Measurements from ENCODE around the gene MDFIC. TPM values are rescaled to one million over a fixed set of nuclear protein-coding genes. Genes with fewer than 3 reads are reported as not detected.

Gene MDFIC
- total and polyA plus RNA-seq, 4 donors, result 11.1 to 37.2 (median 18.3) TPM

GRCh38 chr7:114953724-114954123, 31.8 kb downstream of the MDFIC start:
- H3K9me3 ChIP-seq (ENCODE audit: control insufficient read depth, low read length), result no peaks in the 10 kb centered on the region
- DNase-seq (no peak), ATAC-seq (ENCODE audit: low FRiP score) (no peak)
- intact Hi-C loops (cut with DNase I), result no loop called here
- no peaks in the 10 kb centered on the region for H3K27me3 ChIP-seq (ENCODE audit: control insufficient read depth in 1 of 2, insufficient read depth in 2 of 2, low read length in 1 of 2)
- 95 to 96% methylated on average over 2 of the region's 2 CpGs for WGBS, 2 donors
- H3K4me3 ChIP-seq (ENCODE audit: low read length in 2 of 2), result no peak overlapping the region
- no peaks in the 10 kb centered on the region for H3K36me3 ChIP-seq (ENCODE audit: control insufficient read depth in 1 of 2, insufficient read depth in 2 of 2, low read length in 1 of 2)
- no peak overlapping the region for H3K27ac ChIP-seq (ENCODE audit: low read depth in 1 of 2, low read length in 2 of 2)
- H3K4me1 ChIP-seq (ENCODE audit: control insufficient read depth in 1 of 2, insufficient read depth in 2 of 2, low read length in 2 of 2), result no peaks in the 10 kb centered on the region

GRCh38 chr7:114956702-114957101, 34.8 kb downstream of the MDFIC start:
- H3K36me3 ChIP-seq (ENCODE audit: control insufficient read depth in 1 of 2, insufficient read depth in 2 of 2, low read length in 1 of 2), result no peaks in the 10 kb centered on the region
- intact Hi-C loops (cut with DNase I), result no loop called here
- no peak overlapping the region for H3K4me3 ChIP-seq (ENCODE audit: low read length in 2 of 2)
- ATAC-seq (ENCODE audit: low FRiP score) (no peak), DNase-seq (no peak)
- H3K27me3 ChIP-seq (ENCODE audit: control insufficient read depth in 1 of 2, insufficient read depth in 2 of 2, low read length in 1 of 2), result no peaks in the 10 kb centered on the region
- no peaks in the 10 kb centered on the region for H3K9me3 ChIP-seq (ENCODE audit: control insufficient read depth, low read length)
- H3K27ac ChIP-seq (ENCODE audit: low read depth in 1 of 2, low read length in 2 of 2), result no peak overlapping the region
- H3K4me1 ChIP-seq (ENCODE audit: control insufficient read depth in 1 of 2, insufficient read depth in 2 of 2, low read length in 2 of 2), result no peaks in the 10 kb centered on the region

GRCh38 chr7:114957444-114957843, 35.5 kb downstream of the MDFIC start:
- Histone ChIP-seq H3K27ac (ENCODE audit: low read depth in 1 of 2, low read length in 2 of 2) (no peak overlapping the region), H3K27me3 (ENCODE audit: control insufficient read depth in 1 of 2, insufficient read depth in 2 of 2, low read length in 1 of 2) (no peaks in the 10 kb centered on the region), H3K4me1 (ENCODE audit: control insufficient read depth in 1 of 2, insufficient read depth in 2 of 2, low read length in 2 of 2) (no peaks in the 10 kb centered on the region), H3K9me3 (ENCODE audit: control insufficient read depth, low read length) (no peaks in the 10 kb centered on the region), H3K36me3 (ENCODE audit: control insufficient read depth in 1 of 2, insufficient read depth in 2 of 2, low read length in 1 of 2) (no peaks in the 10 kb centered on the region), H3K4me3 (ENCODE audit: low read length in 2 of 2) (no peak overlapping the region)
- ATAC-seq (ENCODE audit: low FRiP score) (no peak), DNase-seq (no peak)
- intact Hi-C loops (cut with DNase I), result no loop called here
- 99 to 100% methylated on average over 1 of the region's 1 CpG for WGBS, 2 donors

DNA sequence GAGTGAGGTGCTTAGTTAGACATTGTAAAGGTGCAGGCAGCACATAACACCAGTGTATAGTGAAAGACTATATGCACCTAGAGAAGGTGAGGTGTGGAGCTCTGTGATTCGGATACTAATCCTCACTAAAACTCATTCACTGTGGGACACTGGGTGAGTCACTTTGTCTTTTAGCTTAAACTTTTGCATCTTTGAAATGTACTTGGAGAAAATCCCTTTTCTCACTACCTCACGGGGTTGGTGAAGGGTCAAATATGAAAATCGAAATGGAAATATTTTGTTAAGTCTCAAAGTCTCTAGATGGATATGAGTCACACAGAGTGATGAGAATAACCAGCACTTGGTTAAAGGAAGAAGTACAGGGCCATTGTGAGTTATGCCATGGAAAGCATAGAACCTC, 38.0 kb downstream of the MDFIC start:
- 45 to 47% methylated on average over 3 of the region's 3 CpGs for WGBS, 2 donors
- Histone ChIP-seq H3K4me1 (ENCODE audit: control insufficient read depth in 1 of 2, insufficient read depth in 2 of 2, low read length in 2 of 2) (no peaks in the 10 kb centered on the region), H3K4me3 (ENCODE audit: low read length in 2 of 2) (no peak overlapping the region), H3K27me3 (ENCODE audit: control insufficient read depth in 1 of 2, insufficient read depth in 2 of 2, low read length in 1 of 2) (no peaks in the 10 kb centered on the region), H3K36me3 (ENCODE audit: control insufficient read depth in 1 of 2, insufficient read depth in 2 of 2, low read length in 1 of 2) (no peaks in the 10 kb centered on the region), H3K9me3 (ENCODE audit: control insufficient read depth, low read length) (no peaks in the 10 kb centered on the region), H3K27ac (ENCODE audit: low read depth in 1 of 2, low read length in 2 of 2) (no peak overlapping the region)
- no peak for ATAC-seq (ENCODE audit: low FRiP score)
- no peak for DNase-seq
- intact Hi-C loops (cut with DNase I), result no loop called here

GRCh38 chr7:114962441-114962840, 40.5 kb downstream of the MDFIC start:
- H3K4me1 ChIP-seq (ENCODE audit: control insufficient read depth in 1 of 2, insufficient read depth in 2 of 2, low read length in 2 of 2), result no peaks in the 10 kb centered on the region
- 83 to 93% methylated on average over 3 of the region's 3 CpGs for WGBS, 2 donors
- DNase-seq, result no peak
- H3K27ac ChIP-seq (ENCODE audit: low read depth in 1 of 2, low read length in 2 of 2), result no peak overlapping the region
- no peaks in the 10 kb centered on the region for H3K27me3 ChIP-seq (ENCODE audit: control insufficient read depth in 1 of 2, insufficient read depth in 2 of 2, low read length in 1 of 2)
- intact Hi-C loops (cut with DNase I), result no loop called here
- H3K9me3 ChIP-seq (ENCODE audit: control insufficient read depth, low read length), result no peaks in the 10 kb centered on the region
- H3K4me3 ChIP-seq (ENCODE audit: low read length in 2 of 2), result no peak overlapping the region
- no peak for ATAC-seq (ENCODE audit: low FRiP score)
- H3K36me3 ChIP-seq (ENCODE audit: control insufficient read depth in 1 of 2, insufficient read depth in 2 of 2, low read length in 1 of 2), result no peaks in the 10 kb centered on the region

- Histone ChIP-seq H3K9me3 (ENCODE audit: control insufficient read depth, low read length) (no peaks in the 10 kb centered on the region), H3K27me3 (ENCODE audit: control insufficient read depth in 1 of 2, insufficient read depth in 2 of 2, low read length in 1 of 2) (no peaks in the 10 kb centered on the region), H3K4me1 (ENCODE audit: control insufficient read depth in 1 of 2, insufficient read depth in 2 of 2, low read length in 2 of 2) (no peaks in the 10 kb centered on the region), H3K4me3 (ENCODE audit: low read length in 2 of 2) (no peak overlapping the region), H3K27ac (ENCODE audit: low read depth in 1 of 2, low read length in 2 of 2) (no peak overlapping the region), H3K36me3 (ENCODE audit: control insufficient read depth in 1 of 2, insufficient read depth in 2 of 2, low read length in 1 of 2) (no peaks in the 10 kb centered on the region)
- 91 to 94% methylated on average over 2 of the region's 2 CpGs for WGBS, 2 donors
- no peak for DNase-seq
- intact Hi-C loops (cut with DNase I), result no loop called here
- no peak for ATAC-seq (ENCODE audit: low FRiP score)
Measured at GRCh38 chr7:114966156-114966555, 44.3 kb downstream of the MDFIC start.

GRCh38 chr7:114969096-114969495, 47.2 kb downstream of the MDFIC start:
- no peaks in the 10 kb centered on the region for H3K4me1 ChIP-seq (ENCODE audit: control insufficient read depth in 1 of 2, insufficient read depth in 2 of 2, low read length in 2 of 2)
- intact Hi-C loops (cut with DNase I), result no loop called here
- 96 to 97% methylated on average over 4 of the region's 4 CpGs for WGBS, 2 donors
- H3K9me3 ChIP-seq (ENCODE audit: control insufficient read depth, low read length), result no peaks in the 10 kb centered on the region
- ATAC-seq (ENCODE audit: low FRiP score) (no peak), DNase-seq (no peak)
- no peak overlapping the region for H3K27ac ChIP-seq (ENCODE audit: low read depth in 1 of 2, low read length in 2 of 2)
- no peak overlapping the region for H3K4me3 ChIP-seq (ENCODE audit: low read length in 2 of 2)
- no peaks in the 10 kb centered on the region for H3K36me3 ChIP-seq (ENCODE audit: control insufficient read depth in 1 of 2, insufficient read depth in 2 of 2, low read length in 1 of 2)
- no peaks in the 10 kb centered on the region for H3K27me3 ChIP-seq (ENCODE audit: control insufficient read depth in 1 of 2, insufficient read depth in 2 of 2, low read length in 1 of 2)

DNA sequence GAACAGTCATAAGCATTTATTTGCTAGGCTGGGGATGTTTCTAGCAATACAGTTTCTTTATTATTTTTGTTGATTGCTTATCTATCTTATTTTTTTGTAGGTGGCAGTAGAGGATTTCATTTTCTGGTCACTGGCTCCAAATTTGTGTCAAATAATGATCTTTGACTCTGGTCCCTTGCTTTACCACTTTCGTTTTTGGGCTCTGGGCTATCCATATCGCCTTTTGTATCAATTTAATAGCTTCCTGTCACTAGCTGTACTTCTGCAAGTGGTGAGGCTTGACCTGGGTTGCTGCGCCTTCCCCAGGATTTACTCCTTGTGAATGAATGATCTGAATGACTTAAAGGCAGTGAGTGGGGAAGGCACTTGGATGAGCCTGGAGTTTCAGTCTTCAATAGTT, 48.4 kb downstream of the MDFIC start:
- Histone ChIP-seq H3K27me3 (ENCODE audit: control insufficient read depth in 1 of 2, insufficient read depth in 2 of 2, low read length in 1 of 2) (no peaks in the 10 kb centered on the region), H3K4me1 (ENCODE audit: control insufficient read depth in 1 of 2, insufficient read depth in 2 of 2, low read length in 2 of 2) (no peaks in the 10 kb centered on the region), H3K9me3 (ENCODE audit: control insufficient read depth, low read length) (no peaks in the 10 kb centered on the region), H3K27ac (ENCODE audit: low read depth in 1 of 2, low read length in 2 of 2) (no peak overlapping the region), H3K36me3 (ENCODE audit: control insufficient read depth in 1 of 2, insufficient read depth in 2 of 2, low read length in 1 of 2) (no peaks in the 10 kb centered on the region), H3K4me3 (ENCODE audit: low read length in 2 of 2) (no peak overlapping the region)
- WGBS, 2 donors, result 96 to 97% methylated on average over 3 of the region's 3 CpGs
- no peak for DNase-seq
- no peak for ATAC-seq (ENCODE audit: low FRiP score)
- intact Hi-C loops (cut with DNase I), result no loop called here

DNA sequence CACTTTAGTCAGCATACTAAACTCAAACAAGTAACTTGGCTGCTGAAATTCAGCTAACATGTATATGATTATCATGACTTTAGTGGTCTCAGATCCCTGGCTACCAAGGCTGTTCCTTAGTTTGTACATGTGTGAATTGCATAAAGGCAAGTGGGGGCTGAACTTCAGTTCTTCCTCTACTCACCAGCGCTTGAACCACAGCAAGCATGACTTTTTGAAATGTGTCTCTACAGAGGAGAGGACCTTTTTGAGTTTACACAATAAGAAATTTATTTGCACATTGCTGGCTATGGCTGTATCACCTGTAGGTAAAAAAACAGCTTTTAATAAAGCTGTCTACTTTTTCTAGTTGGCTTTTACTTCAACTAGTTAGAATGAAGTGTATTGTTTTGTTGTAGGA, 48.8 kb downstream of the MDFIC start:
- H3K4me3 ChIP-seq (ENCODE audit: low read length in 2 of 2), result no peak overlapping the region
- H3K27me3 ChIP-seq (ENCODE audit: control insufficient read depth in 1 of 2, insufficient read depth in 2 of 2, low read length in 1 of 2), result no peaks in the 10 kb centered on the region
- H3K27ac ChIP-seq (ENCODE audit: low read depth in 1 of 2, low read length in 2 of 2), result no peak overlapping the region
- H3K9me3 ChIP-seq (ENCODE audit: control insufficient read depth, low read length), result no peaks in the 10 kb centered on the region
- intact Hi-C loops (cut with DNase I), result no loop called here
- DNase-seq (no peak), ATAC-seq (ENCODE audit: low FRiP score) (no peak)
- no peaks in the 10 kb centered on the region for H3K36me3 ChIP-seq (ENCODE audit: control insufficient read depth in 1 of 2, insufficient read depth in 2 of 2, low read length in 1 of 2)
- no peaks in the 10 kb centered on the region for H3K4me1 ChIP-seq (ENCODE audit: control insufficient read depth in 1 of 2, insufficient read depth in 2 of 2, low read length in 2 of 2)
- 95 to 100% methylated on average over 1 of the region's 1 CpG for WGBS, 2 donors
